ENCODE results near the gene TCEANC2. TPM values are rescaled to one million over a fixed set of nuclear protein-coding genes. Genes with fewer than 3 reads are reported as not detected.

Gene TCEANC2
- total RNA-seq, 1 experiment from 2014 or later = 8.4 TPM

DNA sequence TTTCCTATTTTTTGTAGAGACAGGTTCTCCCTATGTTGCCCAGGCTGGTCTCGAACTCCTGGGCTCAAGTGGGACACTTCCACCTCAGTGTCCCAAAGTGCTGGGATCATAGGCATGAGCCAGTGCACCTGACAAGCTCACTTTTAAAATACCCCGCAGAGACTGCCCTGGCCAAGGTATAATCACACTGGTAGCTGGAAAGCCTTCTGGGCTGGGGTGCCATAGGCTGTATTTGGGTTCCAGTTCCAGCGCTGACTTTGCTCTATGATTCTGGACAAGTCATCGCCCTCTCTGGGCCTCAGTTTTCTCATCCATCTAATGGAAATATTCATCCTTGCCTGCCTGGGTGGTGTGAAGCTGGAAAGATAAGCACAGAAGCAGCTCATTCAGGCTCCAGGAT, 45.8 kb upstream of the TCEANC2 start:
- Mint-ChIP-seq H3K36me3 (ENCODE audit: insufficient read depth, unreplicated experiment) (no peaks in the 10 kb centered on the region), H3K4me3 (ENCODE audit: low read depth, unreplicated experiment) (no peak overlapping the region), H3K4me1 (ENCODE audit: low read depth, unreplicated experiment) (no peaks in the 10 kb centered on the region), H3K27ac (ENCODE audit: unreplicated experiment) (no peak overlapping the region), H3K9me3 (ENCODE audit: low read depth, unreplicated experiment) (no peaks in the 10 kb centered on the region), H3K27me3 (ENCODE audit: unreplicated experiment) (peaks cover 85% of the 10 kb centered on the region)
- intact Hi-C loops (cut with micrococcal nuclease; ENCODE audit: unreplicated experiment) = no loop called here
- no TSS peak for BruUV-seq (replicated peaks)
- DNase-seq = no peak
- CTCF ChIA-PET = no interaction called here
- TF ChIP-seq, protein P1, sequence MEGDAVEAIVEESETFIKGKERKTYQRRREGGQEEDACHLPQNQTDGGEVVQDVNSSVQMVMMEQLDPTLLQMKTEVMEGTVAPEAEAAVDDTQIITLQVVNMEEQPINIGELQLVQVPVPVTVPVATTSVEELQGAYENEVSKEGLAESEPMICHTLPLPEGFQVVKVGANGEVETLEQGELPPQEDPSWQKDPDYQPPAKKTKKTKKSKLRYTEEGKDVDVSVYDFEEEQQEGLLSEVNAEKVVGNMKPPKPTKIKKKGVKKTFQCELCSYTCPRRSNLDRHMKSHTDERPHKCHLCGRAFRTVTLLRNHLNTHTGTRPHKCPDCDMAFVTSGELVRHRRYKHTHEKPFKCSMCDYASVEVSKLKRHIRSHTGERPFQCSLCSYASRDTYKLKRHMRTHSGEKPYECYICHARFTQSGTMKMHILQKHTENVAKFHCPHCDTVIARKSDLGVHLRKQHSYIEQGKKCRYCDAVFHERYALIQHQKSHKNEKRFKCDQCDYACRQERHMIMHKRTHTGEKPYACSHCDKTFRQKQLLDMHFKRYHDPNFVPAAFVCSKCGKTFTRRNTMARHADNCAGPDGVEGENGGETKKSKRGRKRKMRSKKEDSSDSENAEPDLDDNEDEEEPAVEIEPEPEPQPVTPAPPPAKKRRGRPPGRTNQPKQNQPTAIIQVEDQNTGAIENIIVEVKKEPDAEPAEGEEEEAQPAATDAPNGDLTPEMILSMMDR (IDR thresholded peaks at IDR 0.05; ENCODE audit: unreplicated experiment) = no peak

DNA sequence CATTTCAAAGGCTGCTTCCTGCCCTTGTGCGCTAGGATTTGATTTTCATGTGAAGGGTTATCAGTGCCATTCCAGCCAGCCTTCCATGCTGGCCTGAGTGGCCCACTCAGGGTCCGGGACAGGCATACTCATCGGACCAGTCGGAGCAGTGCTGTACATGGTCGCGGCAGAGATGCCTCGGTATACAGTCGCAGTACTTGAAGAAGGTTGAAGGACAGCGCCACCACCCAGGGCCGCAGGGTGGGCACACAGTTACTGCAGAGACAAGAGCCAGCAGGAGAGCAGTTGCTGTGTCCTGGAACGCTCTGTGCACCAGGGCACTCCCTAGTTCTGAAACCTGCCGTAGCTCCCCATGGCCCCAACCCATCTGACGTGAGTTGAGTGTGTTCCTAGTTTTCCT, 44.5 kb upstream of the TCEANC2 start:
- intact Hi-C loops (cut with micrococcal nuclease; ENCODE audit: unreplicated experiment) = no loop called here
- no TSS peak for BruUV-seq (replicated peaks)
- H3K36me3 Mint-ChIP-seq (ENCODE audit: insufficient read depth, unreplicated experiment) = no peaks in the 10 kb centered on the region
- peaks cover 90% of the 10 kb centered on the region for H3K27me3 Mint-ChIP-seq (ENCODE audit: unreplicated experiment)
- no peak overlapping the region for H3K27ac Mint-ChIP-seq (ENCODE audit: unreplicated experiment)
- H3K4me3 Mint-ChIP-seq (ENCODE audit: low read depth, unreplicated experiment) = no peak overlapping the region
- no peak for DNase-seq
- TF ChIP-seq, protein P1 (IDR thresholded peaks at IDR 0.05; ENCODE audit: unreplicated experiment) = no peak
- H3K9me3 Mint-ChIP-seq (ENCODE audit: low read depth, unreplicated experiment) = no peaks in the 10 kb centered on the region
- CTCF ChIA-PET = no interaction called here
- H3K4me1 Mint-ChIP-seq (ENCODE audit: low read depth, unreplicated experiment) = peaks cover 9% of the 10 kb centered on the region

DNA sequence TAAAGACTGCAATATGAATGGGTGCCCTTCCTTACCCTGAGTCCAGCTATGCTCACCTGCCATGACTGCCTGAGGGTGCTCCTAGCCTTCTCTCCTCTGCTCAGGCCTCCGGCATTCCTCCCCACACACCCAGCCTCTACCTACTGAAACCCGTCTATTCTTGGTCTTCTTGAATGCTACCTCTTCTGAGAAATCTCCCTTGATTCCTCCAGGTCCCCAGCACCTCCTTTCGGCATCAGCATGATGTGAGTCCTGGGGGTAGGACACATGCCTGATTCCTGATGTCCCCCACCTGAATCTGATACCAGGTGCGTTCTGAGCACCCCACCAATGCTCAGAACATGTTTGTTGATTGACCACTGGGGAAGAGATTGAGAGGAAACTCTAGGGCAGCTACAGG, 44.0 kb upstream of the TCEANC2 start:
- Mint-ChIP-seq H3K4me1 (ENCODE audit: low read depth, unreplicated experiment) (peaks cover 9% of the 10 kb centered on the region), H3K4me3 (ENCODE audit: low read depth, unreplicated experiment) (no peak overlapping the region), H3K36me3 (ENCODE audit: insufficient read depth, unreplicated experiment) (no peaks in the 10 kb centered on the region), H3K27me3 (ENCODE audit: unreplicated experiment) (peaks cover 93% of the 10 kb centered on the region), H3K27ac (ENCODE audit: unreplicated experiment) (no peak overlapping the region), H3K9me3 (ENCODE audit: low read depth, unreplicated experiment) (no peaks in the 10 kb centered on the region)
- no peak for DNase-seq
- TF ChIP-seq, protein P1 (IDR thresholded peaks at IDR 0.05; ENCODE audit: unreplicated experiment) = no peak
- intact Hi-C loops (cut with micrococcal nuclease; ENCODE audit: unreplicated experiment) = no loop called here
- CTCF ChIA-PET = no interaction called here
- no TSS peak for BruUV-seq (replicated peaks)

DNA sequence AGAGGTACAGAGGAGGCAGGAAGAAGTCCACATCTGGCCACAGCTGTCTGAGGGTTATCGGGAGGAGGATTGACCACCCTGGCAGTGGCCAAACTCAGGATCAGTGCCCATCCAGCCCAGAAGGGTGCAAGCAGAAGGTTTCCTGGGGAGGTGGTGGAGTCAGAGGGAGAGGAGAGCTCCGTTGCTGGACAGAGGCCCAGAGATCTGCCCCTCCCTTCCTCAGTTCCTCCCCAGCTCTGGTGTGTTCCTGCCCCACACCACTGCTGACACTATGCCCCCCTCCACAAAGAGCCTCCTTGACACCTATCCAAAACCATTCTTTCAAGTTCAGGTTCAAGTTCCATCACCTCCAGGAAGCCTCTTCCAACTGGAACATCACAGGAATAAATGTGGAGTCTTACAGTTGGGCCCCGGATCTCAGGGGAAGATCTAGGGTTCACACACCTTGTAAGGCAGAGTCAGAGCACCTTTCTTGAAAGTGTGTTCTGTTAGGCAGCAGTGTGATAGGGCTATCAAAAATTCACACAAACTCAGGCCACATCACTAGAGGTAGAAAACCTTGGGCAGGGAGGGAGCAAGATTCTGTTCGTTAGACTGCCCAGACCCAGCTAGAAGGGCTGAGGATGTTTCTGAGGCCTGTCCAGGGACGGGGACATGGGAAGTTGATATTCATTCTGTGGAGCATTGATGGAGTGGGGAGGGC, 42.8 kb upstream of the TCEANC2 start:
- BruUV-seq (replicated peaks) = no TSS peak
- peaks cover 10% of the 10 kb centered on the region for H3K4me1 Mint-ChIP-seq (ENCODE audit: low read depth, unreplicated experiment)
- H3K36me3 Mint-ChIP-seq (ENCODE audit: insufficient read depth, unreplicated experiment) = no peaks in the 10 kb centered on the region
- no peak overlapping the region for H3K4me3 Mint-ChIP-seq (ENCODE audit: low read depth, unreplicated experiment)
- TF ChIP-seq, protein P1 (IDR thresholded peaks at IDR 0.05; ENCODE audit: unreplicated experiment) = no peak
- no peak overlapping the region for H3K27ac Mint-ChIP-seq (ENCODE audit: unreplicated experiment)
- H3K9me3 Mint-ChIP-seq (ENCODE audit: low read depth, unreplicated experiment) = no peaks in the 10 kb centered on the region
- CTCF ChIA-PET = no interaction called here
- intact Hi-C loops (cut with micrococcal nuclease; ENCODE audit: unreplicated experiment) = no loop called here
- H3K27me3 Mint-ChIP-seq (ENCODE audit: unreplicated experiment) = peaks cover 87% of the 10 kb centered on the region
- DNase-seq = no peak
